ENCODE measurements around the gene TRIM71.

TRIM71 gene

DNA sequence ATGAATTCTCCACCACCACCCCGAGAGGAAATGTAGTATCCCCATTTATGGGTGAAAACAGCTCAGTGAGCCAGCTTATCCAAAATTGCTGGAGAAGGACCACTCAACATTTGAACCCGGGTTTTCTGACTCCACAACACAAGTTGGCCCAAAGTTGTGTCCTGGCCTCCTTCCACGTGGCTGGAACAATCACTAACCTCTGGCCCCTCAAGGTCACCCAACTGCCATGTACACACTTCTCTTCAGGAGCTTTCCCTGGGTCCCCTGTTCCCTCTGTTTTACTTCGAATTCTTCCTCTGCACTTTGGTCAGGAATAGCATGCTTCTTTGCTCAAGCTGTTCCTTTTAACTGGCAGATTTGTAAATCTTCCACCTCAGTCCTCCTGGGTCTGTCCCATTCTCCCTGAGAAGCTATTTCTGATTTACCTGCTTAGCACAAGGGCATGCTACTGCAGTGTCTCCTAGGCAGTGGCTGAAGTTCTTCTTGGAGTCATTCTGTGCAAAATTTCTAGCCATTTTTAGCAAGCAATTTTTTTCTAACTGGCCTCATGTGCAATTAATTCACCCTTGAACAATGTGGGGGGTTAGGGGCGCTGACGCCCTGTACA is 39.2 kb downstream of the TRIM71 start (continued):
- TF ChIP-seq, protein P1, sequence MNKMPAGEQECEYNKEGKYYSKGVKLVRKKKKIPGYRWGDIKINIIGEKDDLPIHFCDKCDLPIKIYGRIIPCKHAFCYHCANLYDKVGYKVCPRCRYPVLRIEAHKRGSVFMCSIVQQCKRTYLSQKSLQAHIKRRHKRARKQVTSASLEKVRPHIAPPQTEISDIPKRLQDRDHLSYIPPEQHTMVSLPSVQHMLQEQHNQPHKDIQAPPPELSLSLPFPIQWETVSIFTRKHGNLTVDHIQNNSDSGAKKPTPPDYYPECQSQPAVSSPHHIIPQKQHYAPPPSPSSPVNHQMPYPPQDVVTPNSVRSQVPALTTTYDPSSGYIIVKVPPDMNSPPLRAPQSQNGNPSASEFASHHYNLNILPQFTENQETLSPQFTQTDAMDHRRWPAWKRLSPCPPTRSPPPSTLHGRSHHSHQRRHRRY (tag by site-specific recombination; IDR thresholded peaks at IDR 0.05): no peak
- TF ChIP-seq HOXD13 (CRISPR knock-in tag; IDR thresholded peaks at IDR 0.05; ENCODE audit: borderline replicate concordance): no peak
- TF ChIP-seq, protein P2, sequence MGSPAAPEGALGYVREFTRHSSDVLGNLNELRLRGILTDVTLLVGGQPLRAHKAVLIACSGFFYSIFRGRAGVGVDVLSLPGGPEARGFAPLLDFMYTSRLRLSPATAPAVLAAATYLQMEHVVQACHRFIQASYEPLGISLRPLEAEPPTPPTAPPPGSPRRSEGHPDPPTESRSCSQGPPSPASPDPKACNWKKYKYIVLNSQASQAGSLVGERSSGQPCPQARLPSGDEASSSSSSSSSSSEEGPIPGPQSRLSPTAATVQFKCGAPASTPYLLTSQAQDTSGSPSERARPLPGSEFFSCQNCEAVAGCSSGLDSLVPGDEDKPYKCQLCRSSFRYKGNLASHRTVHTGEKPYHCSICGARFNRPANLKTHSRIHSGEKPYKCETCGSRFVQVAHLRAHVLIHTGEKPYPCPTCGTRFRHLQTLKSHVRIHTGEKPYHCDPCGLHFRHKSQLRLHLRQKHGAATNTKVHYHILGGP (tag by site-specific recombination; IDR thresholded peaks at IDR 0.05): no peak
- TF ChIP-seq, protein P3, sequence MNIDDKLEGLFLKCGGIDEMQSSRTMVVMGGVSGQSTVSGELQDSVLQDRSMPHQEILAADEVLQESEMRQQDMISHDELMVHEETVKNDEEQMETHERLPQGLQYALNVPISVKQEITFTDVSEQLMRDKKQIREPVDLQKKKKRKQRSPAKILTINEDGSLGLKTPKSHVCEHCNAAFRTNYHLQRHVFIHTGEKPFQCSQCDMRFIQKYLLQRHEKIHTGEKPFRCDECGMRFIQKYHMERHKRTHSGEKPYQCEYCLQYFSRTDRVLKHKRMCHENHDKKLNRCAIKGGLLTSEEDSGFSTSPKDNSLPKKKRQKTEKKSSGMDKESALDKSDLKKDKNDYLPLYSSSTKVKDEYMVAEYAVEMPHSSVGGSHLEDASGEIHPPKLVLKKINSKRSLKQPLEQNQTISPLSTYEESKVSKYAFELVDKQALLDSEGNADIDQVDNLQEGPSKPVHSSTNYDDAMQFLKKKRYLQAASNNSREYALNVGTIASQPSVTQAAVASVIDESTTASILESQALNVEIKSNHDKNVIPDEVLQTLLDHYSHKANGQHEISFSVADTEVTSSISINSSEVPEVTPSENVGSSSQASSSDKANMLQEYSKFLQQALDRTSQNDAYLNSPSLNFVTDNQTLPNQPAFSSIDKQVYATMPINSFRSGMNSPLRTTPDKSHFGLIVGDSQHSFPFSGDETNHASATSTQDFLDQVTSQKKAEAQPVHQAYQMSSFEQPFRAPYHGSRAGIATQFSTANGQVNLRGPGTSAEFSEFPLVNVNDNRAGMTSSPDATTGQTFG (tag by site-specific recombination; IDR thresholded peaks at IDR 0.05; ENCODE audit: borderline replicate concordance): no peak

DNA sequence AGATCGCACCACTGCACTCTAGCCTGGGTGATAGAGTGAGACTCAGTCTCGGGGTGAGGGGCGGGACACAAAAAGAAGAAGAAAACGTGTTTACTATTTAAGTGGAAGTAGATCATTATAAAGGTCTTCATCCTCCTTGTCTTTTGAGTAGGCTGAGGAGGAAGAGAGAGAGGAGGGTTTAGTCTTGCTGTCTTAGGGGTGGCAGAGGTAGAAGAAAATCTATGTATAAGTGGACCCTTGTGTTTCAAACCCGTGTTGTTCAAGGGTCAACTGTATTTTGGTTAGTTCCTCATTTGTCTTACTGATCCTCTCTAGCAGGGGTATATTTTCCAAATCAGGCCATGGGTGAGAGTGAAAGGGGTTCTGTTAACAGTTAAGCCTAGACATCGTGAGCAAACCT is 40.1 kb downstream of the TRIM71 start:
- Histone ChIP-seq H3K4me3 (ENCODE audit: low read depth, low read length) (no peak overlapping the region), H3K27ac (ENCODE audit: extremely low read depth, low read depth, low read length) (no peak overlapping the region), H3K4me1 (ENCODE audit: control insufficient read depth, insufficient read depth, low read length) (no peaks in the 10 kb centered on the region), H3K36me3 (ENCODE audit: control insufficient read depth in 2 of 2, insufficient read depth in 1 of 2, low read length in 2 of 2) (no peaks in the 10 kb centered on the region), H3K9me3 (ENCODE audit: control insufficient read depth, insufficient read depth, low read depth, low read length) (no peaks in the 10 kb centered on the region)
- ChIA-PET POLR2A (no interaction called here), CTCF (interaction anchor here (0.6 kb wide), 1 partner anchor 11 kb away, joined by 4 read pairs; no protein-coding TSS in a partner anchor)
- TF ChIP-seq ZNF133 (tag by site-specific recombination; IDR thresholded peaks at IDR 0.05) (peak; percentile 58), KLF8 (tag by site-specific recombination; IDR thresholded peaks at IDR 0.05) (no peak)

DNA sequence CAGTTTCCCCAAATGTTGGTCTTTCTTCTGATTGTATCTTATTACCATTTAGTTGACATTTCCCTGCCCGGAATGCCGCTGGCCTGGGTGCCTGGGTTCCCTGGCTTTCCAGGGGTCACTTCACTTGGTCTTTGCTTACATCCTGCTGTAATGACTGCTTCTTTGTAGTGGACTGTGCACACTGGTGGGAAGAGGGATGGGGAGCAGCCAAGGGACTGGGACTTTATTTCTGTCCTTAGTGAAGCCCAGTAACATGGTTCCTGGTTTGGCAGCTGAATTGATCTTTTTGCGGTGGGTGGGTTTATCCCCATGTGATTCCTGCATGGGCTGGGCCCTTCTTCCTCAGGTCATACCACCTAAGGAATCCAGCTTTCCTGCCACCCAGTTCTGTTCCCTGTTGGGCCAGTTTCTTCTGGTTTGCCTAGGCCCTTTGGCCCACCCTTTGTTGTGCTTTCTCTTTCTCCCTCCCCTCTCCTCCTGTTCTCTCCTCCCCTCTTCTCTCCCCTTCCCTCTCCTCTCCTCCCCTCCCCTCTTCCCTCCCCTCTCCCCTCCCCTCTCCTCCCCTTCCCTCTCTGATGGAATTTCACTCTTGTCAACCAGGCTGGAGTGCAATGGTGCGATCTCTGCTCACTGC is 41.9 kb downstream of the TRIM71 start:
- POLR2A ChIA-PET: no interaction called here
- no peaks in the 10 kb centered on the region for H3K36me3 ChIP-seq (ENCODE audit: control insufficient read depth in 2 of 2, insufficient read depth in 1 of 2, low read length in 2 of 2)

DNA sequence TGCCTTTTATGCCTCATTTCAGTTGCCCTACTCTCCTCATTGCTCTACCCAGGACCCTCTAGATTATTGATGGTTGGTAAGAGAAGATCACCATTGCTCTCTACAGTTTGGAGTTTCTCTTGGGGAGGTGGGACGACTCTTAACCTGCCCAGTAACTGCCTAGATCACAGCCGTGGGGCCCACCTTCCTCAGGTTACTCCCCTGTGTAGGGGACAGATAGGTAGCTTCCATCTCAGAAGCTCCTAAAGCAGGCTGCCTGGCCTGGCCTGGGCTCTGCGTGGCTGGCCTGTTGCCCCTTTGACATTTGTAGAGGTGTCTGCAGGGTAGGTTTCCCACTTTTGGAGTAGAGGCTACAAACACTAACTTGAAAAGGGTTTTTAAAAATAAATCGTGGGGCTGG is 42.7 kb downstream of the TRIM71 start:
- ChIA-PET POLR2A (no interaction called here), CTCF (interaction anchor here (0.7 kb wide), 2 partner anchors 10 to 22 kb away, joined by 3 read pairs; no protein-coding TSS in a partner anchor)
- Histone ChIP-seq H3K4me3 (ENCODE audit: low read depth, low read length) (no peak overlapping the region), H3K36me3 (ENCODE audit: control insufficient read depth in 2 of 2, insufficient read depth in 1 of 2, low read length in 2 of 2) (no peaks in the 10 kb centered on the region), H3K27ac (ENCODE audit: extremely low read depth, low read depth, low read length) (no peak overlapping the region), H3K4me1 (ENCODE audit: control insufficient read depth, insufficient read depth, low read length) (no peaks in the 10 kb centered on the region), H3K9me3 (ENCODE audit: control insufficient read depth, insufficient read depth, low read depth, low read length) (no peaks in the 10 kb centered on the region)
- TF ChIP-seq ZNF596 (tag by site-specific recombination; IDR thresholded peaks at IDR 0.05) (no peak), ZBTB20 (tag by site-specific recombination; IDR thresholded peaks at IDR 0.05) (no peak), ZNF2 (tag by site-specific recombination; IDR thresholded peaks at IDR 0.05) (no peak), ZNF423 (tag by site-specific recombination; IDR thresholded peaks at IDR 0.05) (no peak), ZBTB8A (tag by site-specific recombination; IDR thresholded peaks at IDR 0.05) (no peak)
- TF ChIP-seq, protein P4, sequence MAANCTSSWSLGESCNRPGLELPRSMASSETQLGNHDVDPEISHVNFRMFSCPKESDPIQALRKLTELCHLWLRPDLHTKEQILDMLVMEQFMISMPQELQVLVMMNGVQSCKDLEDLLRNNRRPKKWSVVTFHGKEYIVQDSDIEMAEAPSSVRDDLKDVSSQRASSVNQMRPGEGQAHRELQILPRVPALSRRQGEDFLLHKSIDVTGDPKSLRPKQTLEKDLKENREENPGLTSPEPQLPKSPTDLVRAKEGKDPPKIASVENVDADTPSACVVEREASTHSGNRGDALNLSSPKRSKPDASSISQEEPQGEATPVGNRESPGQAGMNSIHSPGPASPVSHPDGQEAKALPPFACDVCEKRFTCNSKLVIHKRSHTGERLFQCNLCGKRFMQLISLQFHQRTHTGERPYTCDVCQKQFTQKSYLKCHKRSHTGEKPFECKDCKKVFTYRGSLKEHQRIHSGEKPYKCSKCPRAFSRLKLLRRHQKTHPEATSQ (tag by site-specific recombination; IDR thresholded peaks at IDR 0.05): no peak
- TF ChIP-seq, protein P5, sequence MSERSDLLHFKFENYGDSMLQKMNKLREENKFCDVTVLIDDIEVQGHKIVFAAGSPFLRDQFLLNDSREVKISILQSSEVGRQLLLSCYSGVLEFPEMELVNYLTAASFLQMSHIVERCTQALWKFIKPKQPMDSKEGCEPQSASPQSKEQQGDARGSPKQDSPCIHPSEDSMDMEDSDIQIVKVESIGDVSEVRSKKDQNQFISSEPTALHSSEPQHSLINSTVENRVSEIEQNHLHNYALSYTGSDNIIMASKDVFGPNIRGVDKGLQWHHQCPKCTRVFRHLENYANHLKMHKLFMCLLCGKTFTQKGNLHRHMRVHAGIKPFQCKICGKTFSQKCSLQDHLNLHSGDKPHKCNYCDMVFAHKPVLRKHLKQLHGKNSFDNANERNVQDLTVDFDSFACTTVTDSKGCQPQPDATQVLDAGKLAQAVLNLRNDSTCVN (tag by site-specific recombination; optimal IDR thresholded peaks at IDR 0.05): no peak
- TF ChIP-seq, protein P6, sequence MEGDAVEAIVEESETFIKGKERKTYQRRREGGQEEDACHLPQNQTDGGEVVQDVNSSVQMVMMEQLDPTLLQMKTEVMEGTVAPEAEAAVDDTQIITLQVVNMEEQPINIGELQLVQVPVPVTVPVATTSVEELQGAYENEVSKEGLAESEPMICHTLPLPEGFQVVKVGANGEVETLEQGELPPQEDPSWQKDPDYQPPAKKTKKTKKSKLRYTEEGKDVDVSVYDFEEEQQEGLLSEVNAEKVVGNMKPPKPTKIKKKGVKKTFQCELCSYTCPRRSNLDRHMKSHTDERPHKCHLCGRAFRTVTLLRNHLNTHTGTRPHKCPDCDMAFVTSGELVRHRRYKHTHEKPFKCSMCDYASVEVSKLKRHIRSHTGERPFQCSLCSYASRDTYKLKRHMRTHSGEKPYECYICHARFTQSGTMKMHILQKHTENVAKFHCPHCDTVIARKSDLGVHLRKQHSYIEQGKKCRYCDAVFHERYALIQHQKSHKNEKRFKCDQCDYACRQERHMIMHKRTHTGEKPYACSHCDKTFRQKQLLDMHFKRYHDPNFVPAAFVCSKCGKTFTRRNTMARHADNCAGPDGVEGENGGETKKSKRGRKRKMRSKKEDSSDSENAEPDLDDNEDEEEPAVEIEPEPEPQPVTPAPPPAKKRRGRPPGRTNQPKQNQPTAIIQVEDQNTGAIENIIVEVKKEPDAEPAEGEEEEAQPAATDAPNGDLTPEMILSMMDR (tag by site-specific recombination; IDR thresholded peaks at IDR 0.05): no peak

More for the DNA sequence above, 41.9 kb downstream of the TRIM71 start:
- Histone ChIP-seq H3K9me3 (ENCODE audit: control insufficient read depth, insufficient read depth, low read depth, low read length) (no peaks in the 10 kb centered on the region), H3K27ac (ENCODE audit: extremely low read depth, low read depth, low read length) (no peak overlapping the region), H3K4me1 (ENCODE audit: control insufficient read depth, insufficient read depth, low read length) (no peaks in the 10 kb centered on the region), H3K4me3 (ENCODE audit: low read depth, low read length) (no peak overlapping the region)
- CTCF ChIA-PET: no interaction called here
- no peak for TF ChIP-seq ZNF132 (tag by site-specific recombination; IDR thresholded peaks at IDR 0.05; ENCODE audit: borderline replicate concordance)
- TF ChIP-seq, protein P7, sequence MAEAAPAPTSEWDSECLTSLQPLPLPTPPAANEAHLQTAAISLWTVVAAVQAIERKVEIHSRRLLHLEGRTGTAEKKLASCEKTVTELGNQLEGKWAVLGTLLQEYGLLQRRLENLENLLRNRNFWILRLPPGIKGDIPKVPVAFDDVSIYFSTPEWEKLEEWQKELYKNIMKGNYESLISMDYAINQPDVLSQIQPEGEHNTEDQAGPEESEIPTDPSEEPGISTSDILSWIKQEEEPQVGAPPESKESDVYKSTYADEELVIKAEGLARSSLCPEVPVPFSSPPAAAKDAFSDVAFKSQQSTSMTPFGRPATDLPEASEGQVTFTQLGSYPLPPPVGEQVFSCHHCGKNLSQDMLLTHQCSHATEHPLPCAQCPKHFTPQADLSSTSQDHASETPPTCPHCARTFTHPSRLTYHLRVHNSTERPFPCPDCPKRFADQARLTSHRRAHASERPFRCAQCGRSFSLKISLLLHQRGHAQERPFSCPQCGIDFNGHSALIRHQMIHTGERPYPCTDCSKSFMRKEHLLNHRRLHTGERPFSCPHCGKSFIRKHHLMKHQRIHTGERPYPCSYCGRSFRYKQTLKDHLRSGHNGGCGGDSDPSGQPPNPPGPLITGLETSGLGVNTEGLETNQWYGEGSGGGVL (tag by site-specific recombination; IDR thresholded peaks at IDR 0.05): peak; percentile 11; the same call in 1 of the 2 replicates
